IPS-NIHi7 (cell line): ENCODE data around the gene CHI3L1.

Source experiments
- DNase-seq: peaks from one replicate; pipeline ENCODE4 v3.0.0; 2012; ENCODE audit warnings: mixed read lengths; ENCODE audit errors: extremely low spot score

The CHI3L1 gene

GRCh38 chr1:203168991-203169390, 17.5 kb downstream of the CHI3L1 start:
- DNase-seq = no peak

- no peak for DNase-seq
These were observed 18.2 kb downstream of the CHI3L1 start for GRCh38 chr1:203168256-203168786.

GRCh38 chr1:203167913-203168200, 18.6 kb downstream of the CHI3L1 start:
- DNase-seq = no peak

- no peak for DNase-seq
These were observed 19.2 kb downstream of the CHI3L1 start for GRCh38 chr1:203167026-203167912.

- peak; percentile 66 for DNase-seq
These were observed 20.1 kb downstream of the CHI3L1 start for GRCh38 chr1:203166192-203166940.

GRCh38 chr1:203165800-203166161, 20.7 kb downstream of the CHI3L1 start:
- no peak for DNase-seq

- no peak for DNase-seq
These were observed 21.3 kb downstream of the CHI3L1 start for GRCh38 chr1:203165101-203165799.

- DNase-seq = no peak
These were observed 22.4 kb downstream of the CHI3L1 start for GRCh38 chr1:203163891-203164635.

- DNase-seq = no peak
These were observed 24.1 kb downstream of the CHI3L1 start for GRCh38 chr1:203162403-203162802.

GRCh38 chr1:203161703-203162102, 24.8 kb downstream of the CHI3L1 start:
- no peak for DNase-seq

GRCh38 chr1:203161175-203161574, 25.3 kb downstream of the CHI3L1 start:
- no peak for DNase-seq

GRCh38 chr1:203159844-203160243, 26.7 kb downstream of the CHI3L1 start:
- no peak for DNase-seq

GRCh38 chr1:203158960-203159665, 27.4 kb downstream of the CHI3L1 start:
- no peak for DNase-seq

GRCh38 chr1:203158423-203158822, 28.1 kb downstream of the CHI3L1 start:
- no peak for DNase-seq

GRCh38 chr1:203156280-203156679, 30.2 kb downstream of the CHI3L1 start:
- DNase-seq = no peak

GRCh38 chr1:203153989-203154821, 32.3 kb downstream of the CHI3L1 start:
- DNase-seq = no peak

- DNase-seq = no peak
These were observed 33.2 kb downstream of the CHI3L1 start for GRCh38 chr1:203153051-203153988.

- no peak for DNase-seq
These were observed 34.1 kb downstream of the CHI3L1 start for GRCh38 chr1:203152158-203153034.
